ENCODE results near the gene DNM3.

DNA sequence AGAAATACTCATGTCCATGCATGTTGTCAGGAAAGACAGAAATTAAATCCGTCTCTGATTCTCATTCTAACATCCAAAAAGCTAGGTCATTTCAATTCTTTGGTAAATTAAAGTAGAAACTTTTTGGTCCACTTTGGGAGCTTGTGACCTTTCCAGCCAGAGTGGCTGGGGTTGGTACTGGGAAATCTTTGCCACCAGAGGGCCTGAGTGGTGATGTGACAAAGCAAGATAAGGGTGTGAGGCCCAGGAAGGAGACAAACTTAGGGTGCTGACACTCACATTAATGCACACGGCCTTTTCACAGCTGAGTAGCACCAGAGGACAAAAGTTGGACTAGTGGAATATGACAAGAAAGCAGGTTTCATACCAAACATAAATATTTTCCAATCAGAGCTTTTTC is 144.3 kb downstream of the DNM3 start:
- TF ChIP-seq, protein P1, sequence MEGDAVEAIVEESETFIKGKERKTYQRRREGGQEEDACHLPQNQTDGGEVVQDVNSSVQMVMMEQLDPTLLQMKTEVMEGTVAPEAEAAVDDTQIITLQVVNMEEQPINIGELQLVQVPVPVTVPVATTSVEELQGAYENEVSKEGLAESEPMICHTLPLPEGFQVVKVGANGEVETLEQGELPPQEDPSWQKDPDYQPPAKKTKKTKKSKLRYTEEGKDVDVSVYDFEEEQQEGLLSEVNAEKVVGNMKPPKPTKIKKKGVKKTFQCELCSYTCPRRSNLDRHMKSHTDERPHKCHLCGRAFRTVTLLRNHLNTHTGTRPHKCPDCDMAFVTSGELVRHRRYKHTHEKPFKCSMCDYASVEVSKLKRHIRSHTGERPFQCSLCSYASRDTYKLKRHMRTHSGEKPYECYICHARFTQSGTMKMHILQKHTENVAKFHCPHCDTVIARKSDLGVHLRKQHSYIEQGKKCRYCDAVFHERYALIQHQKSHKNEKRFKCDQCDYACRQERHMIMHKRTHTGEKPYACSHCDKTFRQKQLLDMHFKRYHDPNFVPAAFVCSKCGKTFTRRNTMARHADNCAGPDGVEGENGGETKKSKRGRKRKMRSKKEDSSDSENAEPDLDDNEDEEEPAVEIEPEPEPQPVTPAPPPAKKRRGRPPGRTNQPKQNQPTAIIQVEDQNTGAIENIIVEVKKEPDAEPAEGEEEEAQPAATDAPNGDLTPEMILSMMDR (IDR thresholded peaks at IDR 0.05) = peak; percentile 10 to 44 (median 22)
- TF ChIP-seq POLR2A (IDR thresholded peaks at IDR 0.05) = no peak

Data from adrenal gland (tissue), 5 donors.